DMS 273 (cell line): ENCODE results near the gene DCLK1.

Experiments
- DNase-seq: peaks from one replicate; lab custom pipeline; 2025; ENCODE audit not compliant: unreplicated experiment; lab: John Stamatoyannopoulos, UW

The DCLK1 gene

DNA sequence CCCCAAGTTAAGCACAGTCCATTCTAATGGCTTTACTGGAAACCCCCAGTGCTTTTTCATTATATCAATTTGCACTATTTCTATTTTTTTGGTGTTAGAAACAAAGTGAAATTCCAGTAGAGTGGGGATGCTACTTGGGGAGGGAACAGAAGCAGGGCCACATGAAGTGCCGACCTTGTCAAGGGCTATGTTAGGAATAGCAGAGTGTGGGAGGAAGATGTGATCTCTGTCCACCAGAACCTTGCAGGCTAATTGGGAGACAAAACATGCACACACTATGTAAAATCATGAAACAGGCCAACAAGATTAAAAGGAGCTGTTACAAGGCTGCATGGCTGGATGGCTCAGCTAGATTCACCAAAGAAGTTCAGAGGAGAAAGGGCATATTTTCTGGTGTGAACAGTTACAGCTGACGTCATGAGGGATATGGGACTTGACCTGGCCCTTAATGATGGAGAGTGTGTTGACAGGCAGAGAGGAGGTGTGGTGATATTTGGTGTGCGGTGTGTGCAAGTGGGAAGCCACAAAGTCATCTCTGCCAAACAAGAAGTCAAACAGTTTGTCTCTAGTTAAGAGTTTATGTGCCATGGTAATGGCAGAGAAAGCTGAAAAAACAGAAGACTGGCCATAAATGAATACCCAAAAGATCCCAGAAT lies 336.3 kb downstream of the DCLK1 start:
- DNase-seq: no peak

- no peak for DNase-seq
Measured at GRCh38 chr13:35793823-35794222, 337.4 kb downstream of the DCLK1 start.

- DNase-seq: no peak
Measured at GRCh38 chr13:35792911-35793310, 338.3 kb downstream of the DCLK1 start.

DNA sequence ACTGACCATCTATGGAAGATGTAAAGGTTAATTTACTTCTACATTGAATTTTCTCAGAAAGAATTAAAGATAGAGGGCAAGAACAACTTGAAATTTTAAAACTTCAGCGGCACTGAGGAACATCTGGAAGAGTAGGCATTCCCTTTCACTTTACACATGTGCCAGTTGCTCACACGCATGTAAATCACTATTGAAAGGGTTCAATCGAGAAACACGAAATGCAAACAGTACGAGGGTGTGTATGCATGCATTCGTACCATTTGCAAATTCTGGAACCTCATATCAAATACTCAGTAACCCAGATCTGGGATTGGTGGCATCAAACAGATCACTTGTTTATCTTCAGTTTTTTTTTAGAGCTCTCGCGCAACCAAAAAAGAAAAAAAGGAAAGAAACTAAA lies 339.2 kb downstream of the DCLK1 start:
- no peak for DNase-seq

GRCh38 chr13:35791184-35791851 lies 339.9 kb downstream of the DCLK1 start:
- no peak for DNase-seq

- DNase-seq: peak; percentile 69
Measured at GRCh38 chr13:35789335-35790165, 341.6 kb downstream of the DCLK1 start.

- DNase-seq: peak; percentile 56
Measured at GRCh38 chr13:35787937-35788336, 343.2 kb downstream of the DCLK1 start.

- DNase-seq: peak; percentile 28
Measured at GRCh38 chr13:35785576-35786303, 345.4 kb downstream of the DCLK1 start.

DNA sequence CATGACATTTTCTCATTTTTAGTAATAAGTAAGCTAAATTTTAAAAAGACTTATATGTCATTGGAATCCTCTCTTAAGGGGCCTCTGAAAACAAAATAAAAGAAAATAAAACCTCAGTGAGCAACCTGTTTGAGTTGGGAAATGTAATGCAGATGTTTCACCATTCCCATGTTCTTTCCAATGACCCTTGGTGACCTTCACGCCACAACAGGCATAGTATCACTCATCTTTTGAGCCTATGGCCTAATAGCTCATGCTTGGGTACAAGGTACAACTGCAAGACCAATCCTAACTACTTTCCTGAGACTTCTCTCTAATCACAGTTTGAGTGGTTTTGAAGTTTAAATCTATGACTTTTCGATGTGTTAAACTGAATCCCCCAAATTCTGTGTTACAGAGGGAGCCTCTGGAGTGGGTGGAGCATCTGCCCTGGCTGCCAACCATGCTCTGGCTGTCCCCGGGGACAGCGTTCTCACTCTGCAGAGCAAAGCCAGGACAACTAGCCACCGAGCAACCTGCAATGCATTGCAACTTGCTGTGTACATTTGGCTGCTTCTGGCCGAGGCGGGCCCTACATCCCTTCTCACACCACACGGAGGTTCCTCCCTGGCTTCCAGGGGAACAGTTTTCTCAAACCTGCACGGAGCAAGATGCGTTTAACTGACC lies 346.8 kb downstream of the DCLK1 start:
- no peak for DNase-seq

DNA sequence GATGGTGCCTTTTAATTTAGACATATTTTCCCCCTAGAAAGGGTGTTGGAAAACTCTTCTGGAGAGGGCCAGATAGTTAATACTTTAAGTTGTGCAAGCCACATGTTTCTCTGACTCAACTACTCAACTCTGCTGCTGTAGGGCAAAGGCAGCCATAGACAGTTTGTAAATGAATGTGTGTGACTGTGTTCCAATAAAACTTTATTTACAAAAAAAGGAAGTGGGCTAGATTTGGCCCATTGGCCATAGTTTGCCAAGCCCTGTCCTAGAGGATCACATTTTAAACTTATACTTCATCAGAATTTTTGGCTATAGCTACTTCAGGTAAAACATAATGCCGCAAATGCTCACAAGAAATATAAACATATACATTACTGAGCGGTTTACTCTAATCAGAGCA lies 348.4 kb downstream of the DCLK1 start:
- DNase-seq: no peak

DNA sequence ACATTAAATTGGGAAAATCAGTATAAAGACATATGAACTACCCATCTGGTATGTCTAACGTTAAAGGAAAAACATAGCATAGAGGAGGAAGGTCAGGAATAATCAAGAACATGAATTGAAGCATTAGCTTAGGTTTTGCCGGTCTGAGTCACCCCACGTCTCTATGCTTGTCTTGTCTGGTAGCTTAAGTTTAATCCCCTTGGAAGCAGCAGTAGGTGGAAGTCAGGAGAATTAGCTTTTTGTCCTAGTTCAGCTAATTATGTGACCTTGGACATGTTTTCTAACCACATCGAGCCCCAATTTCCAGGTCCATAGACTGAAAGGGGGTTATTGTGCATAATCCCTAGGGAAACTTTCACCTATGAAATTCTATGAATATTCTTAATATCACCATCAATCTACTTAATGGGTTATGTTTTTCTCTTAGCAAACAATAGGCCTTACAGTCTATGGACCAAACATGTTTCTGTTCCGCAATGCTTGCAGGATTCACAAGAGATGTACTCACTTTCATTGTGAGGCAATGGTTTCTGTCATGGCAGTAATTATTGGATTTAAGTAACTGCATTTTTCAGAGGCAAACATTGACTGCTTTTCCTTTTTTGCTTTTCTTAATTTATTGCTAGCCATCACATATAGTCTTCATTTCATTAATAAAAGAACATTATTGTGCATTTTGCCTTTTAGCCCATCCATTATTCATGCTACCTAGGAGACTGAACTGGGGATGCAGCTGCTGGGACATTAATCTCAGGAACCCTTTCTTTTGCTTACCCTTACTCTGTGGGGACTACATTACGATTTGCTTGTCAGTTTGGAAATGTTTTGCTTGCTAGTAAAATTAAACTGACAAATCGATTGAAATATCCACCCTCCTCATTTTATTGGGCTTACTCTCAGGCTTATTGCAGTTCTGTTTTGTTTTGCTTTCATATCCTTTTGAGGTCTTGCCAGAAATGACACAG lies 349.9 kb downstream of the DCLK1 start:
- no peak for DNase-seq

DNA sequence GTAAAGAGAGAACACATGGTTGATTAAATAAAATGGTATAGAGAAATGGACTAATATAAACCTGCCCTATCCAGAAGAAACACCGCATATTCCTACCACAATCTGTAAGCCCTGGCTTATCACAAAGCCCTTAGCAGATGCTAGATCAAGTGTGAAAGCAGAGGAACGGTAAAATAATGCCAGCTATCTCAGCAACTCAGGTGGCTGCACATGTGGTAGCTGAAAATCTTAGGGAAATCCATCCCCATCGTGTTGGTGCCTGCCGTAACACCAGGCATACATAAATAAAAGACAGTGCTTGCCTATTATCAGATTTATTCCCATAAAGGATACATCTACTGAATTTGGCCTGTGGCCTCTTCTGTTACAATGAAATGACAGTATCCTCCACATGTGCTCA lies 350.6 kb downstream of the DCLK1 start:
- no peak for DNase-seq

- no peak for DNase-seq
Measured at GRCh38 chr13:35771898-35772297, 359.3 kb downstream of the DCLK1 start.

DNA sequence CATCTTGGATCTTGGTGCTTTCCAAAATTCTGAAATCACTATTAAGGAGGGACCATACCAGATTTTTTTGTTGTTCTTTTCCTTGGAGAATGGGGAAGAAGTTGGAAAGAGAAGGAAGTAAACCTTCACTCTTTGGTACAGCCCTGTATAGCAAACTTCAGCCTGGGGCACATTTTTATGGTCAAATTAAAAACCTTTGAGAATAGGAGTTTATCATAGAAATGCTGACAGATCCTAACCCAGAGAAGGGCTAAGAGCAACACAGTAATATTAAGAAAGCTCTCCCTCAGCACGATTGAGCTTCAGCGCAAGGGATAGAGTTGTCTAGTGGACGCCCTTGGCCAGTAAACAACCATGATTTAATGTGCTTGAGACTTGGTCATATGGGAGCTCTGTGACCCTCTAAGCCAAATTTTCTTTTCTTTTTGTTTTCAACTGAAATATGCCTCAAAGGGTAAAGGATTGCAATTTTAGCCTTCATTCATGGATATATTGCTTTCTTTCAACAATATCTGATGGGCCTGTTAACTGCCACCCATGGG lies 360.4 kb downstream of the DCLK1 start:
- no peak for DNase-seq

- no peak for DNase-seq
Measured at GRCh38 chr13:35769812-35770211, 361.4 kb downstream of the DCLK1 start.

DNA sequence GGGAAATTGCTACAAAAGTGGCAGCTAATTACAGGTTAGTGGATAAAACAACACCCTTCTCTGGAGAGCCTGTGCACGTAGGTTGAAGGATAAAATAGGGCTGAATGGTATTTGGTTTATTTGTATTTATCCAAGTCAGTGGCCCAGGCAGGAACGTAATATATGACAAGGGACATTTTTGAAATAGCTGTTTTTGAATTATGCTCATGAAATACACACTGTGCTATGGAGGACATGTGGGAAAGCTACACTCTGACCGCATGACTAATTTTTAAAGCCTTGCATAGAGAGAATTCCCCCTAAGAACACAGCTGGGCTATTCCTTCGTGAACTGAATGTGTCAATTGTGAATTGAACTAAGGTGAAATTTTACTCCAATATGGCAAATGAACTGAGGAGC lies 362.6 kb downstream of the DCLK1 start:
- DNase-seq: peak; percentile 23

DNA sequence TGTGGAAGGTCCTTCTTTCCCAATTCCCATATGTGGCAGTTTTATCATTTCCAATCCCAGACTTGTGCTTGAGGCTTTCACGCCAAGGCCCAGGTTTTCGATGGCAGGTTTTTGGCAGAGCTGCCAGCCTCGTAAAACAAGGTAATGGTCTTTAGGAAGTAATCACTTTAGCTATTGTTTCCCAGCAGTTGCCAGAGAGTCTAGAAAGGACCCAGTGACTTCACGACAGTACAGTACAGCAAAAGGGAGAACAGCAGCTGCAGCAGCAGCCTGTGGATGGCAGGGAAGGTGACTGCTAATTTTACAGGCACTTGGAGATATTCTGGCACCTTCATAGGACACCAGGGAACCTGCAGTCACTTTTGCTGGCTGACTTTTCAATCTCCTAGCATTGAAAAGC lies 363.1 kb downstream of the DCLK1 start:
- DNase-seq: peak; percentile 89

DNA sequence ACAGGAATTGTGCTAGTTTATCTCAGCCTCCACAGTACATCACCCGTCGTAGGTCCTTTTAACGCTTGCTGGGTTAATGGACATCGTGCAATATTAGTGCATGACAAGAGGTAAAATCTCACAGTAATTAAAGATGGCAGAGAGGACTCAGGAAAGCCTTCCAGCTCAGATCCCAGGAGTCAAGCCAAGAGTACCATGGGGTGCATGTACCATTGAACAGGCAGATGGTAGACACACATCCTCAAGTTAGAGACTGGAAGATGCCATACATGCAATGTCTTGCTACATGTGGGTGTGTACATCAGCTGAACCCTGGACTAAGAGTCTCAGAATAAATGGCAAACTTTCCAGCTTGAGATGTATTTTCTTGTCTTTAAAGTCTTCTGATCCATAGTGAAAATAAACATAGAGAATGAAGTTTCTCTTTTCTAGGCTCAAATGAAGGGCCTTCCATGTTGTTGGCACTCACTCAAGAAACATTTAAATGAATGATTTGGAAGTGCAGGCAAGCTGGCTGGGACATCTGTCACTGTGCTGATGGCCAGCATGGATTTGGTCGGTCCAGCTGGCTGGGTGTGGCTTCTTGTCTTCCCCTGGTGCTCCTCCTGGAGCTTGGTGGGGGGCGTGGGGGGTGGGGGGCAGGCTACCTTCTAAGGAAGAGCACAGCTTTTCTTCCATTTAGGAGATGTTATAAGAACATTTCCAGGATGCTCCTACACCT lies 363.8 kb downstream of the DCLK1 start:
- DNase-seq: peak; percentile 94

DNA sequence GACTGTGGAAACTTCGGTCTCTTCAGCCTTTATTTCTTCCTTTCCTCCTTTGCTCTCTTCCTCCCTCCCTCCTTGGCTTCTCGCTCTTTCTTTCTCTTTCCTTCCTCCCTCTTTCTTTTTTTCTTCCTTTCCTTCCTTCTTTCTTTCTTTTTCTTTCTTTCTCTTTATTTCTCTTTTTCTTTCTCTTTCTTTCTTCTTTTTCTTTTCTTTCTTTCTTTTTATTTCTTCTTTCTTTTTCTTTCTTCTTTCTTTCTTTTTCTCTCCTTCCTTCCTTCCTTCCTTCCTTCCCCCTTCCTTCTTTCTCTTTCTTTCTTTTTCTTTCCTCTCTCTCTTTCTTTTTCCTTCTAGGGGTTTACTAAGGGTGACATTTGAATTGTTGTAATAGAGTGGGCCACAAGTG lies 364.5 kb downstream of the DCLK1 start:
- DNase-seq: no peak
